GM12801 (cell line): ENCODE results near the gene PDE6D.

ENCODE experiments used
- CTCF ChIP-seq: IDR thresholded peaks from one replicate; pipeline ENCODE4 v1.5.1; 2011; ENCODE audit warnings: control low read depth; ENCODE audit not compliant: insufficient read length; ENCODE audit errors: extremely low read depth

The PDE6D gene

GRCh38 chr2:231720292-231720986 lies 60.6 kb downstream of the PDE6D start:
- TF ChIP-seq CTCF: no peak

- TF ChIP-seq CTCF: no peak
Measured at GRCh38 chr2:231718799-231719198, 62.3 kb downstream of the PDE6D start.

- no peak for TF ChIP-seq CTCF
Measured at GRCh38 chr2:231717281-231718171, 63.6 kb downstream of the PDE6D start.

- no peak for TF ChIP-seq CTCF
Measured at GRCh38 chr2:231716666-231717280, 64.3 kb downstream of the PDE6D start.

- TF ChIP-seq CTCF: no peak
Measured at GRCh38 chr2:231715988-231716616, 65.0 kb downstream of the PDE6D start.

- TF ChIP-seq CTCF: no peak
Measured at GRCh38 chr2:231715499-231715837, 65.6 kb downstream of the PDE6D start.
